ENCODE measurements around the gene PIK3AP1.

The PIK3AP1 gene

GRCh38 chr10:96671211-96671890, 49.0 kb downstream of the PIK3AP1 start:
- TF ChIP-seq CTCF (IDR thresholded peaks at IDR 0.05; ENCODE audit: insufficient read depth, low read depth, low read length, missing control alignments), result no peak
- H3K4me3 ChIP-seq (ENCODE audit: low read length), result no peak overlapping the region
- no peak for DNase-seq (ENCODE audit: low read depth)

GRCh38 chr10:96670786-96671185, 49.5 kb downstream of the PIK3AP1 start:
- no peak for DNase-seq (ENCODE audit: low read depth)
- no peak overlapping the region for H3K4me3 ChIP-seq (ENCODE audit: low read length)
- no peak for TF ChIP-seq CTCF (IDR thresholded peaks at IDR 0.05; ENCODE audit: insufficient read depth, low read depth, low read length, missing control alignments)

- H3K4me3 ChIP-seq (ENCODE audit: low read length), result no peak overlapping the region
- TF ChIP-seq CTCF (IDR thresholded peaks at IDR 0.05; ENCODE audit: insufficient read depth, low read depth, low read length, missing control alignments), result no peak
These were observed 52.9 kb downstream of the PIK3AP1 start for GRCh38 chr10:96667401-96667800.

GRCh38 chr10:96666741-96667140, 53.6 kb downstream of the PIK3AP1 start:
- no peak for TF ChIP-seq CTCF (IDR thresholded peaks at IDR 0.05; ENCODE audit: insufficient read depth, low read depth, low read length, missing control alignments)
- no peak for DNase-seq (ENCODE audit: low read depth)
- H3K4me3 ChIP-seq (ENCODE audit: low read length), result no peak overlapping the region

More at GRCh38 chr10:96667401-96667800, 52.9 kb downstream of the PIK3AP1 start:
- no peak for DNase-seq (ENCODE audit: low read depth)

GRCh38 chr10:96665306-96665705, 55.0 kb downstream of the PIK3AP1 start:
- DNase-seq (ENCODE audit: low read depth), result peak; percentile 23
- no peak overlapping the region for H3K4me3 ChIP-seq (ENCODE audit: low read length)
- no peak for TF ChIP-seq CTCF (IDR thresholded peaks at IDR 0.05; ENCODE audit: insufficient read depth, low read depth, low read length, missing control alignments)

GRCh38 chr10:96664563-96664962, 55.8 kb downstream of the PIK3AP1 start:
- DNase-seq (ENCODE audit: low read depth), result peak; percentile 6
- no peak overlapping the region for H3K4me3 ChIP-seq (ENCODE audit: low read length)
- no peak for TF ChIP-seq CTCF (IDR thresholded peaks at IDR 0.05; ENCODE audit: insufficient read depth, low read depth, low read length, missing control alignments)

- TF ChIP-seq CTCF (IDR thresholded peaks at IDR 0.05; ENCODE audit: insufficient read depth, low read depth, low read length, missing control alignments), result no peak
- no peak overlapping the region for H3K4me3 ChIP-seq (ENCODE audit: low read length)
- no peak for DNase-seq (ENCODE audit: low read depth)
These were observed 56.5 kb downstream of the PIK3AP1 start for GRCh38 chr10:96663797-96664196.
